GM18526 (cell line): ENCODE results near the gene EPHB1.

Experiments used
- POLR2A ChIP-seq: IDR thresholded peaks from 3 replicates; pipeline ENCODE4 v1.6.1; 2011; ENCODE audit not compliant: insufficient read length; ENCODE audit errors: extremely low read depth

EPHB1 gene

GRCh38 chr3:134794950-134795745 lies at the start of gene EPHB1:
Gene EPHB1 (plus strand): TSS chr3:134795260.
- TF ChIP-seq POLR2A = peak; percentile 93

GRCh38 chr3:134748698-134749097 lies 46.4 kb upstream of the EPHB1 start:
- no peak for TF ChIP-seq POLR2A

GRCh38 chr3:134749174-134749573 lies 45.9 kb upstream of the EPHB1 start:
- no peak for TF ChIP-seq POLR2A

GRCh38 chr3:134749802-134750553 lies 45.1 kb upstream of the EPHB1 start:
- TF ChIP-seq POLR2A = no peak

- TF ChIP-seq POLR2A = no peak
These were observed 43.2 kb upstream of the EPHB1 start for GRCh38 chr3:134751831-134752230.

- TF ChIP-seq POLR2A = no peak
These were observed 42.1 kb upstream of the EPHB1 start for GRCh38 chr3:134752761-134753461.

- TF ChIP-seq POLR2A = no peak
These were observed 40.9 kb upstream of the EPHB1 start for GRCh38 chr3:134753999-134754742.

GRCh38 chr3:134754768-134755559 lies 40.1 kb upstream of the EPHB1 start:
- TF ChIP-seq POLR2A = no peak

GRCh38 chr3:134755821-134756220 lies 39.2 kb upstream of the EPHB1 start:
- no peak for TF ChIP-seq POLR2A

GRCh38 chr3:134757549-134758069 lies 37.5 kb upstream of the EPHB1 start:
- no peak for TF ChIP-seq POLR2A

GRCh38 chr3:134761213-134761612 lies 33.8 kb upstream of the EPHB1 start:
- TF ChIP-seq POLR2A = no peak

GRCh38 chr3:134762016-134762415 lies 33.0 kb upstream of the EPHB1 start:
- no peak for TF ChIP-seq POLR2A

GRCh38 chr3:134765468-134765867 lies 29.6 kb upstream of the EPHB1 start:
- TF ChIP-seq POLR2A = no peak

GRCh38 chr3:134766290-134766689 lies 28.8 kb upstream of the EPHB1 start:
- no peak for TF ChIP-seq POLR2A
